HCT116 (cell line): Measurements from ENCODE around the gene SLC35F3. TPM values are rescaled to one million over a fixed set of nuclear protein-coding genes. Genes with fewer than 3 reads are reported as not detected.

ENCODE experiments used
- ATAC-seq: fragments of 200-7000 bp; cut with Tn5 transposase; 2 replicates; pipeline ENCODE4 v1.9.1; 2020; ENCODE audit warnings: mild to moderate bottlenecking, moderate library complexity
- BruUV-seq: library from RNA; stranded (reverse); fragments of 400-500 nt; replicated peaks from 2 replicates; lab custom pipeline; 2021; lab: Mats Ljungman, UMichigan
- CTCF ChIA-PET: fragments of 300-600 bp; sonication (Branson Sonifier 250); formaldehyde crosslinking; loops from one replicate; lab custom pipeline; 2021; ENCODE audit warnings: antibody characterized with exemption; lab: Charles Lee
- POLR2A ChIA-PET: fragments of 300-600, 350-600 bp; sonication (Branson Sonifier 250); formaldehyde crosslinking; loops from one replicate; lab custom pipeline; 2021; ENCODE audit warnings: antibody characterized with exemption; lab: Charles Lee
- RAD21 ChIA-PET, 2 experiments: fragments of 300-600 bp; sonication (Branson Sonifier 250); formaldehyde crosslinking; loops; one replicate each; lab custom pipeline; 2023; ENCODE audit warnings: low total read pairs in 2 of 2; ENCODE audit not compliant: uncharacterized antibody in 2 of 2, unreplicated experiment in 2 of 2, low non-redundant PET in 1 of 2; lab: Charles Lee
- DNase-seq: peaks from one replicate; pipeline ENCODE4 v3.0.0-alpha.2; 2010; ENCODE audit warnings: low read depth, low spot score
- H2AFZ ChIP-seq: fragments of 200-600 bp; shearing (Covaris generic), sonication (generic); 2 replicates; pipeline ENCODE4 v1.6.1; 2017; ENCODE audit warnings: low read depth, mixed run types, mixed read lengths, antibody characterized with exemption, low read length; ENCODE audit not compliant: poor library complexity, severe bottlenecking
- H3K27ac ChIP-seq: 2 replicates; pipeline ENCODE4 v1.5.1; 2012; ENCODE audit warnings: low read depth, low read length
- H3K27me3 ChIP-seq: fragments of 200-600 bp; sonication (generic); 2 replicates; pipeline ENCODE4 v1.6.1; 2016; ENCODE audit warnings: mixed run types, low read length, mixed read lengths; ENCODE audit not compliant: insufficient read depth
- H3K36me3 ChIP-seq, 2 experiments: fragments of 200-500 bp in 1 of 2; fragments of 200-600 bp in 1 of 2; sonication (Bioruptor generic) in 1 of 2; sonication (generic) in 1 of 2; 2 replicates each; pipeline versions ENCODE4 v1.5.1 to v1.6.1; 2014 to 2016; ENCODE audit warnings: low read length in 2 of 2, inconsistent platforms in 1 of 2, mixed read lengths in 1 of 2, mixed run types in 1 of 2; ENCODE audit not compliant: insufficient read depth in 2 of 2, control insufficient read depth in 1 of 2
- H3K4me1 ChIP-seq, 2 experiments: fragments of 200-600 bp in 1 of 2; sonication (generic) in 1 of 2; 2 replicates each; pipeline versions ENCODE4 v1.5.1 to v1.6.1; 2012 to 2017; ENCODE audit warnings: low read length in 2 of 2, inconsistent platforms in 1 of 2, mild to moderate bottlenecking in 1 of 2, mixed read lengths in 1 of 2, mixed run types in 1 of 2, moderate library complexity in 1 of 2; ENCODE audit not compliant: insufficient read depth in 2 of 2, control insufficient read depth in 1 of 2
- H3K4me2 ChIP-seq: fragments of 200-600 bp; sonication (generic); 2 replicates; pipeline ENCODE4 v1.6.1; 2017; ENCODE audit warnings: mixed run types, low read length, mixed read lengths
- H3K4me3 ChIP-seq, 2 experiments: fragments of 200-600 bp in 1 of 2; sonication (generic) in 1 of 2; replicated peaks in 1 of 2; 2 replicates each; pipeline ENCODE4 v1.5.1; 2011 to 2016; ENCODE audit warnings: low read length in 2 of 2, control low read depth in 1 of 2, low read depth in 1 of 2, mild to moderate bottlenecking in 1 of 2, mixed read lengths in 1 of 2, mixed run types in 1 of 2
- H3K79me2 ChIP-seq: fragments of 200-600 bp; sonication (generic); 2 replicates; pipeline ENCODE4 v1.6.1; 2017; ENCODE audit warnings: mild to moderate bottlenecking, mixed run types, low read length, moderate library complexity, mixed read lengths; ENCODE audit not compliant: insufficient read depth
- H3K9ac ChIP-seq: fragments of 200-600 bp; sonication (generic); 2 replicates; pipeline ENCODE4 v1.6.1; 2016; ENCODE audit warnings: low read length, mixed read lengths
- H3K9me2 ChIP-seq: fragments of 200-600 bp; sonication (generic), shearing (Covaris generic); 2 replicates; pipeline ENCODE4 v1.6.1; 2017; ENCODE audit warnings: mixed run types, mild to moderate bottlenecking, moderate library complexity; ENCODE audit not compliant: insufficient read depth
- H3K9me3 ChIP-seq, 2 experiments: fragments of 200-500 bp in 1 of 2; fragments of 200-600 bp in 1 of 2; sonication (Bioruptor generic) in 1 of 2; sonication (generic) in 1 of 2; 2 replicates each; pipeline ENCODE4 v1.6.1; 2014 to 2017; ENCODE audit warnings: low read length in 2 of 2, mixed read lengths in 2 of 2, inconsistent platforms in 1 of 2, low read depth in 1 of 2, mild to moderate bottlenecking in 1 of 2, mixed run types in 1 of 2, moderate library complexity in 1 of 2; ENCODE audit not compliant: control insufficient read depth in 1 of 2, insufficient read depth in 1 of 2
- H4K20me1 ChIP-seq: fragments of 200-600 bp; sonication (generic), shearing (Covaris generic); 2 replicates; pipeline ENCODE4 v1.6.1; 2017; ENCODE audit warnings: mixed run types, mild to moderate bottlenecking, moderate library complexity; ENCODE audit not compliant: insufficient read depth
- ATF3 ChIP-seq: IDR thresholded peaks from 2 replicates; pipeline ENCODE4 v1.6.1; 2012
- CEBPB ChIP-seq: IDR thresholded peaks from 2 replicates; pipeline ENCODE4 v1.6.1; 2012; ENCODE audit warnings: low read depth
- EGR1 ChIP-seq: IDR thresholded peaks from 2 replicates; pipeline ENCODE4 v1.6.1; 2012; ENCODE audit warnings: low read depth
- ELF1 ChIP-seq: IDR thresholded peaks from 2 replicates; pipeline ENCODE4 v1.6.1; 2012; ENCODE audit warnings: low read depth, borderline replicate concordance
- JUND ChIP-seq: IDR thresholded peaks from 2 replicates; pipeline ENCODE4 v1.6.1; 2012
- POLR2A ChIP-seq: IDR thresholded peaks from 2 replicates; pipeline ENCODE4 v1.7.0; 2011; ENCODE audit warnings: borderline replicate concordance; ENCODE audit not compliant: insufficient read depth, insufficient read length; ENCODE audit errors: extremely low read depth
- RAD21 ChIP-seq: IDR thresholded peaks from 2 replicates; pipeline ENCODE4 v1.6.1; 2012; ENCODE audit warnings: low read depth, mild to moderate bottlenecking
- SIN3A ChIP-seq: IDR thresholded peaks from 2 replicates; pipeline ENCODE4 v1.6.1; 2012; ENCODE audit warnings: low read depth
- YY1 ChIP-seq: IDR thresholded peaks from 2 replicates; pipeline ENCODE4 v1.6.1; 2011; ENCODE audit warnings: low read length, low read depth, moderate library complexity, mild to moderate bottlenecking; ENCODE audit not compliant: insufficient replicate concordance; ENCODE audit errors: extremely low read depth
- intact Hi-C: fragments of 100-400 bp; cut with micrococcal nuclease; formaldehyde crosslinking; loops from 2 replicates; pipeline ENCODE4 v1.10.0; 2022
- total RNA-seq: library from RNA; stranded (reverse); gene quantifications from one replicate; pipeline ENCODE4 v1.2.1, GENCODE V29; 2021; ENCODE audit not compliant: unreplicated experiment
- TF ChIP-seq, protein P1 (sequence below), 3 experiments: fragments of 200-600 bp in 1 of 3; sonication (generic) in 1 of 3; IDR thresholded peaks in 2 of 3; conservative IDR thresholded peaks in 1 of 3; 2 replicates each; pipeline ENCODE4 v1.5.1; 2012 to 2017; ENCODE audit warnings: low read depth in 2 of 3, low read length in 2 of 3, antibody characterized with exemption in 1 of 3, borderline replicate concordance in 1 of 3, control low read depth in 1 of 3, mild to moderate bottlenecking in 1 of 3, mixed read lengths in 1 of 3, mixed run types in 1 of 3, moderate library complexity in 1 of 3; ENCODE audit not compliant: insufficient read depth in 1 of 3
- TF ChIP-seq, protein P2 (sequence below): IDR thresholded peaks from 2 replicates; pipeline ENCODE4 v1.6.1; 2012

The SLC35F3 gene
- total RNA-seq, 1 experiment from 2014 or later = 6.4 TPM

DNA sequence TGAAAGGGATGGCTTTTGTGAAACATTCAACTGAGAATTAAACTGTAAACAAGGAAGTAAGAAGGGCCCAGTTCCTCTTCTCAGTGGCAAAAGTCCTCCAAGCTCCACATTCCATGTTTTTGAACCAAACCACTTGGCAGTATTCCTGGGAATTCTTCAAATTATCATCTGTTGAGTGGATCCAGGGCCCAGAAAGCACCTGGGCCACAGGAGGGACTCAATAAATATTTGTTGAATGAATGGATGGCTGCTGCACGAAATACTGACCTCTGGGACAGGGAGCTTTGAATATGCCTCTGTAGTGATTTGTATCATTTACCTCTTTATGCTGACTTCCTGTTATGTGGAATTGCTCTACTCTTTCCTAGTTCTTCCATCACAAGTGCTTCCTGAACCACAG is 4.7 kb downstream of the SLC35F3 start (continued):
- TF ChIP-seq, protein P1, sequence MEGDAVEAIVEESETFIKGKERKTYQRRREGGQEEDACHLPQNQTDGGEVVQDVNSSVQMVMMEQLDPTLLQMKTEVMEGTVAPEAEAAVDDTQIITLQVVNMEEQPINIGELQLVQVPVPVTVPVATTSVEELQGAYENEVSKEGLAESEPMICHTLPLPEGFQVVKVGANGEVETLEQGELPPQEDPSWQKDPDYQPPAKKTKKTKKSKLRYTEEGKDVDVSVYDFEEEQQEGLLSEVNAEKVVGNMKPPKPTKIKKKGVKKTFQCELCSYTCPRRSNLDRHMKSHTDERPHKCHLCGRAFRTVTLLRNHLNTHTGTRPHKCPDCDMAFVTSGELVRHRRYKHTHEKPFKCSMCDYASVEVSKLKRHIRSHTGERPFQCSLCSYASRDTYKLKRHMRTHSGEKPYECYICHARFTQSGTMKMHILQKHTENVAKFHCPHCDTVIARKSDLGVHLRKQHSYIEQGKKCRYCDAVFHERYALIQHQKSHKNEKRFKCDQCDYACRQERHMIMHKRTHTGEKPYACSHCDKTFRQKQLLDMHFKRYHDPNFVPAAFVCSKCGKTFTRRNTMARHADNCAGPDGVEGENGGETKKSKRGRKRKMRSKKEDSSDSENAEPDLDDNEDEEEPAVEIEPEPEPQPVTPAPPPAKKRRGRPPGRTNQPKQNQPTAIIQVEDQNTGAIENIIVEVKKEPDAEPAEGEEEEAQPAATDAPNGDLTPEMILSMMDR (IDR thresholded peaks at IDR 0.05 in 2 of 3, conservative IDR thresholded peaks at IDR 0.05 in 1 of 3; ENCODE audit: borderline replicate concordance in 1 of 3, insufficient read depth in 1 of 3, low read depth in 2 of 3, low read length in 2 of 3) = no peak
- TF ChIP-seq RAD21 (no peak), YY1 (peak; percentile 27), ATF3 (no peak), JUND (peak; percentile 95), POLR2A (no peak), ELF1 (peak; percentile 69; the same call in 1 of the 2 replicates)

DNA sequence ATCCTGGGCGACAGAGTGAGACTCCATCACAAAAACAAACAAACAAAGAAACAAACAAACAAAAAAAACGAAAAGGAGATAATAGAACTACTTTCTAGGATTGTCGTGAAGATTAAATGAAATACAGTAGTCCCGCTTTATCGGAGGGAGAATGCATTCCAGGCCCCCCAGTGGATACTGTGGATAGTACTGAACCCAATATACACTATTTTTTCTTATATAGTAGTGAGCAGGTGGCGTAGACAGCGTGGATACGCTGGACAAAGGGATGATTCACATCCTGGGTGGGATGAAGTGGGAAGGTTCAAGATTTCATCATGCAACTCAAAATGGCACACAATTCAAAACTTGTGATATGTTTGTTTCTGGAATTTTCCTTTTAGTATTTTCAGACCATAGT is 8.0 kb downstream of the SLC35F3 start:
- H3K36me3 ChIP-seq = peaks cover 0 to 33% of the 10 kb centered on the region in 2 experiments; a peak in 1 of 4 replicates
- TF ChIP-seq JUND (no peak; the same call in 1 of the 2 replicates), CEBPB (no peak), EGR1 (no peak), ELF1 (no peak), SIN3A (no peak)
- TF ChIP-seq, protein P1 (IDR thresholded peaks at IDR 0.05 in 2 of 3, conservative IDR thresholded peaks at IDR 0.05 in 1 of 3; ENCODE audit: borderline replicate concordance in 1 of 3, insufficient read depth in 1 of 3, low read depth in 2 of 3, low read length in 2 of 3) = 0 out of 6 replicates have a peak, but pooled peaks of 2 of the 3 experiments have one; percentile 22
- TF ChIP-seq, protein P2, sequence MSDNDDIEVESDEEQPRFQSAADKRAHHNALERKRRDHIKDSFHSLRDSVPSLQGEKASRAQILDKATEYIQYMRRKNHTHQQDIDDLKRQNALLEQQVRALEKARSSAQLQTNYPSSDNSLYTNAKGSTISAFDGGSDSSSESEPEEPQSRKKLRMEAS = no peak
- CTCF ChIA-PET = interaction anchor here (1.2 kb wide), 1 partner anchor 153 kb away, joined by 3 read pairs; no protein-coding TSS in a partner anchor
- H3K4me2 ChIP-seq = no peak overlapping the region
- no peaks in the 10 kb centered on the region for H3K9me2 ChIP-seq
- no peak overlapping the region for H2AFZ ChIP-seq
- ATAC-seq (no peak), DNase-seq (no peak)
- RAD21 ChIA-PET = no interaction called here
- no peak overlapping the region for H3K9ac ChIP-seq
- H3K27ac ChIP-seq = no peak overlapping the region
- H3K4me1 ChIP-seq = peaks cover 25 to 72% of the 10 kb centered on the region in 2 experiments
- peaks cover 69% of the 10 kb centered on the region for H3K79me2 ChIP-seq
- no TSS peak for BruUV-seq
- POLR2A ChIA-PET = no interaction called here
- H3K4me3 ChIP-seq = no peak overlapping the region
- intact Hi-C loops = no loop called here
- H3K9me3 ChIP-seq = 0 out of 4 replicates have a peak, but pooled peaks cover 0 to 6% of the 10 kb centered on the region in 2 experiments
- no peaks in the 10 kb centered on the region for H4K20me1 ChIP-seq
- H3K27me3 ChIP-seq = no peaks in the 10 kb centered on the region
